IMR-90 (cell line): ENCODE measurements around the gene TMTC2.

Experiments
- CEBPB ChIP-seq: IDR thresholded peaks from 2 replicates; pipeline ENCODE4 v1.6.1; 2012; ENCODE audit warnings: low read depth, low read length, improper control_type of control experiment
- CHD1 ChIP-seq: IDR thresholded peaks from 2 replicates; pipeline ENCODE4 v1.6.1; 2012; ENCODE audit warnings: low read depth, low read length, improper control_type of control experiment
- FOS ChIP-seq: fragments of 150-350 bp; IDR thresholded peaks from 2 replicates; pipeline ENCODE4 v1.6.1; 2016; ENCODE audit warnings: low read depth, low read length
- MAFK ChIP-seq: IDR thresholded peaks from 2 replicates; pipeline ENCODE4 v1.6.1; 2012; ENCODE audit warnings: low read depth, low read length, improper control_type of control experiment
- MAZ ChIP-seq: IDR thresholded peaks from 2 replicates; pipeline ENCODE4 v1.6.1; 2012; ENCODE audit warnings: low read depth, mild to moderate bottlenecking, low read length, improper control_type of control experiment, moderate library complexity, borderline replicate concordance
- NFE2L2 ChIP-seq: fragments of 150-350 bp; IDR thresholded peaks from 2 replicates; pipeline ENCODE4 v1.6.1; 2016; ENCODE audit warnings: low read depth, mild to moderate bottlenecking, low read length
- POLR2A ChIP-seq: IDR thresholded peaks from 2 replicates; pipeline ENCODE4 v1.6.1; 2012; ENCODE audit warnings: mild to moderate bottlenecking, low read depth, low read length
- RAD21 ChIP-seq: IDR thresholded peaks from 2 replicates; pipeline ENCODE4 v1.6.1; 2012; ENCODE audit warnings: low read length, improper control_type of control experiment
- RCOR1 ChIP-seq: IDR thresholded peaks from 2 replicates; pipeline ENCODE4 v1.6.1; 2012; ENCODE audit warnings: mild to moderate bottlenecking, low read length, improper control_type of control experiment; ENCODE audit not compliant: insufficient replicate concordance
- RFX5 ChIP-seq: IDR thresholded peaks from 2 replicates; pipeline ENCODE4 v1.8.0; 2012; ENCODE audit warnings: low read depth, mild to moderate bottlenecking, low read length, moderate library complexity
- SMC3 ChIP-seq: fragments of 150-350 bp; IDR thresholded peaks from 2 replicates; pipeline ENCODE4 v1.6.1; 2016; ENCODE audit warnings: low read depth, mild to moderate bottlenecking, antibody characterized with exemption, low read length, moderate library complexity
- TF ChIP-seq, protein P1 (sequence below): conservative IDR thresholded peaks from 2 replicates; pipeline ENCODE4 v1.5.1; 2012; ENCODE audit warnings: mild to moderate bottlenecking, low read depth, low read length, improper control_type of control experiment
- TF ChIP-seq, protein P2 (sequence below): fragments of 150-350 bp; IDR thresholded peaks from 2 replicates; pipeline ENCODE4 v1.6.1; 2017; ENCODE audit warnings: mild to moderate bottlenecking, antibody characterized with exemption, low read length, low read depth

DNA sequence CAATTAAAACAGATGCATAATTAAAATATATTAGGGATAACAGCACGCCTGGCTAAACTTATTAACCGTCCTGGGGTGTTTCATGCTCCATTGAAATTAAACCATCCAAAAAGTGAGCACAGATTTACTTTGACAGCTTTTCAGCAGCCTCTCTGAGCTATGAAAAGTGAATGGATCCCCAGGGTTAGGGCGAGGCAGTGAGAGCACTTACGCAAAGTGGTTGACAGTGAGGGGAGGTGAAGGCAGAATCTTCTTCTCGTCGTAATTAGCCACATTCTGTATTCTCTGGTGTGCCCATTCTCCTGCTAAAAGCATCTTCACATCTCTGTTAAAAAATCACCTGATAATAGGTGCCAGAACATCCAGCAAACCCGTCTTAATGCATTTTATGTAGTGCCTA is 1.9 kb downstream of the TMTC2 start:
- TF ChIP-seq, protein P1, sequence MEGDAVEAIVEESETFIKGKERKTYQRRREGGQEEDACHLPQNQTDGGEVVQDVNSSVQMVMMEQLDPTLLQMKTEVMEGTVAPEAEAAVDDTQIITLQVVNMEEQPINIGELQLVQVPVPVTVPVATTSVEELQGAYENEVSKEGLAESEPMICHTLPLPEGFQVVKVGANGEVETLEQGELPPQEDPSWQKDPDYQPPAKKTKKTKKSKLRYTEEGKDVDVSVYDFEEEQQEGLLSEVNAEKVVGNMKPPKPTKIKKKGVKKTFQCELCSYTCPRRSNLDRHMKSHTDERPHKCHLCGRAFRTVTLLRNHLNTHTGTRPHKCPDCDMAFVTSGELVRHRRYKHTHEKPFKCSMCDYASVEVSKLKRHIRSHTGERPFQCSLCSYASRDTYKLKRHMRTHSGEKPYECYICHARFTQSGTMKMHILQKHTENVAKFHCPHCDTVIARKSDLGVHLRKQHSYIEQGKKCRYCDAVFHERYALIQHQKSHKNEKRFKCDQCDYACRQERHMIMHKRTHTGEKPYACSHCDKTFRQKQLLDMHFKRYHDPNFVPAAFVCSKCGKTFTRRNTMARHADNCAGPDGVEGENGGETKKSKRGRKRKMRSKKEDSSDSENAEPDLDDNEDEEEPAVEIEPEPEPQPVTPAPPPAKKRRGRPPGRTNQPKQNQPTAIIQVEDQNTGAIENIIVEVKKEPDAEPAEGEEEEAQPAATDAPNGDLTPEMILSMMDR: no peak
- no peak for TF ChIP-seq CEBPB
- TF ChIP-seq POLR2A: no peak
- TF ChIP-seq, protein P2, sequence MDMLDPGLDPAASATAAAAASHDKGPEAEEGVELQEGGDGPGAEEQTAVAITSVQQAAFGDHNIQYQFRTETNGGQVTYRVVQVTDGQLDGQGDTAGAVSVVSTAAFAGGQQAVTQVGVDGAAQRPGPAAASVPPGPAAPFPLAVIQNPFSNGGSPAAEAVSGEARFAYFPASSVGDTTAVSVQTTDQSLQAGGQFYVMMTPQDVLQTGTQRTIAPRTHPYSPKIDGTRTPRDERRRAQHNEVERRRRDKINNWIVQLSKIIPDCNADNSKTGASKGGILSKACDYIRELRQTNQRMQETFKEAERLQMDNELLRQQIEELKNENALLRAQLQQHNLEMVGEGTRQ: no peak
- no peak for TF ChIP-seq RAD21
- no peak for TF ChIP-seq CHD1
- no peak for TF ChIP-seq RFX5
- TF ChIP-seq SMC3: no peak
- no peak for TF ChIP-seq MAZ
- TF ChIP-seq MAFK: no peak
- no peak for TF ChIP-seq RCOR1
- TF ChIP-seq FOS: no peak
- TF ChIP-seq NFE2L2: no peak
